HUES48 (cell line): Measurements from ENCODE around the gene SPIC.

Experiments used
- H3K27ac ChIP-seq: one replicate; pipeline ENCODE4 v1.7.0; 2013; ENCODE audit warnings: low read depth, low read length, inconsistent platforms
- H3K27me3 ChIP-seq: 2 replicates; pipeline ENCODE4 v1.6.1; 2013; ENCODE audit warnings: mild to moderate bottlenecking, low read length; ENCODE audit not compliant: control insufficient read depth, insufficient read depth
- H3K36me3 ChIP-seq: 2 replicates; pipeline ENCODE4 v1.6.1; 2013; ENCODE audit warnings: low read length; ENCODE audit not compliant: control insufficient read depth, insufficient read depth
- H3K4me1 ChIP-seq: 2 replicates; pipeline ENCODE4 v1.6.1; 2013; ENCODE audit warnings: mild to moderate bottlenecking, low read length; ENCODE audit not compliant: control insufficient read depth, insufficient read depth
- H3K4me3 ChIP-seq: 2 replicates; pipeline ENCODE4 v1.5.1; 2013; ENCODE audit warnings: mild to moderate bottlenecking, low read depth, low read length
- H3K9ac ChIP-seq: 2 replicates; pipeline ENCODE4 v1.6.1; 2013; ENCODE audit warnings: mild to moderate bottlenecking, low read depth, low read length, moderate library complexity
- H3K9me3 ChIP-seq: 2 replicates; pipeline ENCODE4 v1.6.1; 2013; ENCODE audit warnings: low read length; ENCODE audit not compliant: control insufficient read depth, insufficient read depth

The SPIC gene

DNA sequence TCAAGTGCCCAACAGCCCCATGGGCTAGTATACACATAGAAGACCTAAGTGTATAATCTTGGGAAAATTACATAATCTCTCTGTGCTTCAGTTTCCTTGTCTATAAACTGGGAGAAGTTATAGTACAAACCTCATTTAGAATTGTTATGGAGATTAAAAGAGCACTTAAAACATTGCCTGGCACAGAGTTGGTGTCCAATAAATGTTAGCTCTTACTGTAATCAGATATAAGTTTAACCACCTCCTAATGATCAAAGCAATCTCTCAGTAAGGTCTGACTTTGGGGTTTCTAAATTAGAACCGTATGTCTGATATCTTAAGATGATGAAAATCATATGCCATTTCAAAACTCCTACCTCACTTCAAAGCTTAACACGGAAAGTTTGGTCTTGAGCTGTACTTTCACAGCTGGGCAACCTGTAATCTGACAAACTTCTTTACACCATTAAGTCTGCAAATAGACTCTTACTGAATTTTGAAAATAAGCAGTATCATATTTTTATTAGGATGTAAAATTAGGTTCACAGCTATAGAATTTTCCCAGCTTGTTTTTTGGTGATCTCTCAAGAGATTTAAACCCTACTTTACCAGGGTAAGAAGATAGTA is 61.0 kb downstream of the SPIC start:
- Histone ChIP-seq H3K27me3 (no peaks in the 10 kb centered on the region), H3K36me3 (no peaks in the 10 kb centered on the region), H3K9me3 (no peaks in the 10 kb centered on the region), H3K4me1 (no peaks in the 10 kb centered on the region), H3K9ac (no peak overlapping the region), H3K4me3 (no peak overlapping the region), H3K27ac (no peak overlapping the region)
